ENCODE results near the gene TDP2. TPM values are rescaled to one million over a fixed set of nuclear protein-coding genes. Genes with fewer than 3 reads are reported as not detected.

Gene TDP2
- total RNA-seq, 3 donors from 2014 or later, result 31.5 to 40.6 (median 37.2) TPM

DNA sequence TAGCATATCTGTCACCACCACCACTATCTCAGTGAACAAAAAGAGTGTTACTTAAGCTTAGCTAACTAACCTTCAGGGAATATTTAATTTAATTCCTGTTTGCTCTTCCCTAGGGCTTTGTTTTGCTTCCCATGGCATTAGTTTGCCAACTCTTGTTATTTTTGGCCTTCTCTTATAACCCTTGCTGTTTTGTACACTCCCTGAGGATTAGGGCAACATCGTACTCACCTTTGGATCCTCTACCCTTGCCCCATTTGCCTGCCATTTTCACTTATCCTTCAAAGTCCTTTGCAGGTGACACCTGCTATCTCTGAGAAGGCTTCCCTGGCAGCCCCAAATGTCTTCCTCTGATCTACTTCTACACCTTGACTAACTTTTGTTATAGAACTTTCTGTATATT, 23.9 kb upstream of the TDP2 start:
- no peak for DNase-seq (ENCODE audit: low spot score in 2 of 2)
- H3K9me3 ChIP-seq, result no peaks in the 10 kb centered on the region
- H3K27ac ChIP-seq, result no peak overlapping the region
- intact Hi-C loops (cut with DNase I; ENCODE audit: low total_unique reads), result no loop called here
- H3K27me3 ChIP-seq, result no peaks in the 10 kb centered on the region
- no peaks in the 10 kb centered on the region for H3K4me1 ChIP-seq
- TF ChIP-seq, protein P1, sequence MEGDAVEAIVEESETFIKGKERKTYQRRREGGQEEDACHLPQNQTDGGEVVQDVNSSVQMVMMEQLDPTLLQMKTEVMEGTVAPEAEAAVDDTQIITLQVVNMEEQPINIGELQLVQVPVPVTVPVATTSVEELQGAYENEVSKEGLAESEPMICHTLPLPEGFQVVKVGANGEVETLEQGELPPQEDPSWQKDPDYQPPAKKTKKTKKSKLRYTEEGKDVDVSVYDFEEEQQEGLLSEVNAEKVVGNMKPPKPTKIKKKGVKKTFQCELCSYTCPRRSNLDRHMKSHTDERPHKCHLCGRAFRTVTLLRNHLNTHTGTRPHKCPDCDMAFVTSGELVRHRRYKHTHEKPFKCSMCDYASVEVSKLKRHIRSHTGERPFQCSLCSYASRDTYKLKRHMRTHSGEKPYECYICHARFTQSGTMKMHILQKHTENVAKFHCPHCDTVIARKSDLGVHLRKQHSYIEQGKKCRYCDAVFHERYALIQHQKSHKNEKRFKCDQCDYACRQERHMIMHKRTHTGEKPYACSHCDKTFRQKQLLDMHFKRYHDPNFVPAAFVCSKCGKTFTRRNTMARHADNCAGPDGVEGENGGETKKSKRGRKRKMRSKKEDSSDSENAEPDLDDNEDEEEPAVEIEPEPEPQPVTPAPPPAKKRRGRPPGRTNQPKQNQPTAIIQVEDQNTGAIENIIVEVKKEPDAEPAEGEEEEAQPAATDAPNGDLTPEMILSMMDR (IDR thresholded peaks at IDR 0.05), result no peak
- no peak for TF ChIP-seq POLR2AphosphoS5 (IDR thresholded peaks at IDR 0.05)
- no peak for TF ChIP-seq POLR2A (IDR thresholded peaks at IDR 0.05)
- no peak overlapping the region for H3K4me3 ChIP-seq
- H3K36me3 ChIP-seq, result no peaks in the 10 kb centered on the region

DNA sequence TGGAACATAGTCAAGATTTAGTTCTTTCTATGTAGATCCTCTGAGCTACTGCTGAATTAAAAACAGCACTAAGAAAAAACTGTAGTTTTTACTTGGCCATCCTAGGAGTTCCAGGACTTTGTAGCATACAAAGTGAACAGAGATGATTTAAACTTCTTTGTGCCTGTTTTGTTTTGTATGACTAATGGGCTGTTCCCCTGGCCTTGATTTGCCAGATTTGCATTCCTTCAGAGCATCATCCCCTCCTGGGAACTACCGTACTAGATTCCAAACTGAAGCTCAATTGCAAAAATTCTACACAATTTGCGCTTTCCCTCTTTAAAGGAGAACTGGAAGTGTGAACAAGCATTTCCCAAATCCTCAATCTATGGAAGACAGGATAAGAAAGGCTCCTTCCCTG, 23.3 kb upstream of the TDP2 start:
- H3K4me3 ChIP-seq, result no peak overlapping the region

DNA sequence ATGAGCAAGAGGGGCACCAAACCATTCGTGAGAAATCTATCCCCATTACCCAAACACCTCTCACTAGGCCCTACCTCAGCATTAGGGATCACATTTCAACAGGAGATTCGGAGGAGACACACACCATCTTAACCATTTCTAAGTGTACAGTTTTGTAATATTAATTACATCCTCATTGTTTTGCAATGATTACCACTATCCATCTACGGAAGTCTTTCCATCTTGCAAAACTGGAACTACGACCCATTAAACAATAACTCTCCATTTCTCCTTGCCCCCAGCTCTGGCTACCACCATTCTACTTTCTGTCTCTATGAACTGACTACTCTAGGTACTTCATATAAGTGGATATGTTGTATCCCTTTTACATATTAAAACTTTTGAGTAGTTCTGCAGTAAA, 20.2 kb upstream of the TDP2 start:
- Histone ChIP-seq H3K36me3 (no peaks in the 10 kb centered on the region), H3K27me3 (no peaks in the 10 kb centered on the region), H3K27ac (no peak overlapping the region), H3K9me3 (no peaks in the 10 kb centered on the region), H3K4me3 (no peak overlapping the region), H3K4me1 (no peaks in the 10 kb centered on the region)
- TF ChIP-seq, protein P1 (IDR thresholded peaks at IDR 0.05), result no peak
- TF ChIP-seq POLR2AphosphoS5 (IDR thresholded peaks at IDR 0.05), result no peak
- TF ChIP-seq POLR2A (IDR thresholded peaks at IDR 0.05), result no peak
- DNase-seq (ENCODE audit: low spot score in 2 of 2), result no peak
- intact Hi-C loops (cut with DNase I; ENCODE audit: low total_unique reads), result no loop called here

More for the DNA sequence above, 23.3 kb upstream of the TDP2 start:
- intact Hi-C loops (cut with DNase I; ENCODE audit: low total_unique reads), result no loop called here
- H3K4me1 ChIP-seq, result no peaks in the 10 kb centered on the region
- no peak for DNase-seq (ENCODE audit: low spot score in 2 of 2)
- H3K36me3 ChIP-seq, result no peaks in the 10 kb centered on the region
- H3K27ac ChIP-seq, result no peak overlapping the region
- H3K9me3 ChIP-seq, result no peaks in the 10 kb centered on the region
- TF ChIP-seq POLR2A (IDR thresholded peaks at IDR 0.05), result no peak
- TF ChIP-seq, protein P1 (IDR thresholded peaks at IDR 0.05), result no peak
- TF ChIP-seq POLR2AphosphoS5 (IDR thresholded peaks at IDR 0.05), result no peak
- H3K27me3 ChIP-seq, result no peaks in the 10 kb centered on the region

DNA sequence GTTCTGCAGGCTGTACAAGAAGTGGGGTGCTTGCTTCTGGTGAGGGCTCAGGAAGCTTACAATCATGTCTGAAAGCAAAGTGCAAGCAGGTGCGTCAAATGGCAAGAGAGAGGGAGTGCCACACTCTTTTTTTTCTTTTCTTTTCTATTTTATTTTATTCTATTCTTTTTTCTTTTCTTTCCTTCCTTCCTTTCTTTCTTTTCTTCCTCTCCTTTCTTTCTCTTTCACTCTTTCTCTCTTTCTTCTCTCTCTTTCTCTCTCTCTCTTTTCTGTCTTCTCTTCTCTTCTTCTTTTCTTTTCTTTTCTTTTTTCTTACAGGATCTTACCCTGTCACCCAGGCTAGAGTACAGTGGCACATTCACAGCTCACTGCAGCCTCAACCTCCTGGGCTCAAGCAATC, 19.7 kb upstream of the TDP2 start:
- H3K4me3 ChIP-seq, result no peak overlapping the region
- no peaks in the 10 kb centered on the region for H3K9me3 ChIP-seq
- H3K27me3 ChIP-seq, result no peaks in the 10 kb centered on the region
- no peak overlapping the region for H3K27ac ChIP-seq
- TF ChIP-seq, protein P1 (IDR thresholded peaks at IDR 0.05), result no peak
- TF ChIP-seq POLR2A (IDR thresholded peaks at IDR 0.05) (no peak), POLR2AphosphoS5 (IDR thresholded peaks at IDR 0.05) (no peak)
- no peaks in the 10 kb centered on the region for H3K36me3 ChIP-seq
- intact Hi-C loops (cut with DNase I; ENCODE audit: low total_unique reads), result no loop called here
- no peaks in the 10 kb centered on the region for H3K4me1 ChIP-seq
- DNase-seq (ENCODE audit: low spot score in 2 of 2), result no peak

DNA sequence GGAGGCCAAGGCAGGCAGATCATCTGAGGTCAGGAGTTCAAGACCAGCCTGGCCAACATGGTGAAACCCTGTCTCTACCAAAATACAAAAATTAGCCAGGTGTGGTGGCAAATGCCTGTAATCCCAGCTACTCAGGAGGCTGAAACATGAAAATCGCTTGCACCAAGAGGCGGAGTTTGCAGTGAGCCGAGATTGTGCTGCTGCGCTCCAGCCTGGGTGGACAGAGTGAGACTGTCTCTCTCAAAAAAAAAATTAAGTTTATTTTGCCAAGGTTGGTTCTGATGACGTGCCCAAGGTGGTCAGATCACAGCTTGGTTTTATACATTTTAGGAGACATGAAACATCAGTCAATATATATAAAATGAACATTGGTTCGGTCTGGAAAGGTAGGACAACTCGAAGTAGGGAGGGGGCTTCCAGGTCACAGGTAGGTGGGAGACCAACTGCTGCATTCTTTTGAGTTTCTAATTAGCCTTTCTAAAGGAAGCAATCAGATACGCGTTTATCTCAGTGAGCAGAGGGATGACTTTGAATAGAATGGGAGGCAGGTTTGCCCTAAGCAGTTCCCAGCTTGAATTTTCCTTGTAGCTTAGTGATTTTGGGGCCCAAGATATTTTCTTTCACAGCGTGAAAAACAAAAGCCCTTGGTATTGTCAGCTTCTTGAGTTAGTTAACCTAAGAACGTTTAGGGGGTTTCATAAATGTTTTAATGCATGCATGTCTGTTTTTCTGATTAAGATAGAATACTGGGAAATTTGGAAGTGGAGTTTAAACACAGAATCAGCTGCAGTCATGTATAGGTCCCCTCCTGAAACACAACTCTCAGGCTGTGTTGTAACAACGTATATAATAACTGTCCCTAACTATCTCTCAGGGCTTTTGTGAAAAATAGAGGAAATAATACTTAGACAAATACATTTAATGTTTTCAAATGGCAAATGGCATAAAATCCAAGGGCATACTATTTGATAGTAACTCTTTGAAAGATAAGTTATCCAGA, 16.9 kb upstream of the TDP2 start:
- intact Hi-C loops (cut with DNase I; ENCODE audit: low total_unique reads), result no loop called here
- no peak overlapping the region for H3K27ac ChIP-seq
- H3K4me3 ChIP-seq, result no peak overlapping the region
- no peak for DNase-seq (ENCODE audit: low spot score in 2 of 2)
- TF ChIP-seq, protein P1 (IDR thresholded peaks at IDR 0.05), result no peak
- no peak for TF ChIP-seq POLR2AphosphoS5 (IDR thresholded peaks at IDR 0.05)
- TF ChIP-seq POLR2A (IDR thresholded peaks at IDR 0.05), result no peak
- H3K9me3 ChIP-seq, result no peaks in the 10 kb centered on the region
- no peaks in the 10 kb centered on the region for H3K4me1 ChIP-seq
- no peaks in the 10 kb centered on the region for H3K36me3 ChIP-seq
- no peaks in the 10 kb centered on the region for H3K27me3 ChIP-seq

All from breast epithelium (tissue), 4 donors.